Measurements from ENCODE around the gene CEP85L. TPM values are rescaled to one million over a fixed set of nuclear protein-coding genes. Genes with fewer than 3 reads are reported as not detected.

The CEP85L gene
- polyA plus RNA-seq, 1 of the 3 experiments (the other 2 are of a cell fraction): 1.1 TPM

- no peak for DNase-seq
- H3K9ac ChIP-seq: no peak overlapping the region
- H3K79me2 ChIP-seq (ENCODE audit: insufficient read depth): no peaks in the 10 kb centered on the region
- WGBS (ENCODE audit: low lambda C conversion rate): 50% methylated on average over 3 of the region's 3 CpGs
- ChIA-PET POLR2A (interaction anchor here (0.7 kb wide), 1 partner anchor 229 kb away, joined by 3 read pairs; the partner anchor contains the start of gene ASF1A), CTCF (interaction anchor here (1.0 kb wide), 1 partner anchor 40 kb away, joined by 3 read pairs; no protein-coding TSS in a partner anchor)
- no peak overlapping the region for H3K4me3 ChIP-seq (ENCODE audit: low read depth in 2 of 2, low read length in 1 of 2)
- H3K9me2 ChIP-seq: no peaks in the 10 kb centered on the region
- TF ChIP-seq POLR2AphosphoS5 (IDR thresholded peaks at IDR 0.05; ENCODE audit: low read depth, low read length) (no peak), ELF1 (IDR thresholded peaks at IDR 0.05) (no peak), NFIC (IDR thresholded peaks at IDR 0.05; ENCODE audit: borderline replicate concordance) (no peak), USF2 (IDR thresholded peaks at IDR 0.05; ENCODE audit: borderline replicate concordance, low read depth, low read length) (no peak), FOXJ3 (CRISPR knock-in tag; IDR thresholded peaks at IDR 0.05) (no peak), IRF3 (IDR thresholded peaks at IDR 0.05; ENCODE audit: low read depth, low read length) (no peak), TAF1 (IDR thresholded peaks at IDR 0.05; ENCODE audit: borderline replicate concordance, low read depth, low read length) (no peak), FOSL2 (IDR thresholded peaks at IDR 0.05; ENCODE audit: borderline replicate concordance, low read depth) (no peak), GABPA (IDR thresholded peaks at IDR 0.05; ENCODE audit: low read depth) (no peak), CHD2 (IDR thresholded peaks at IDR 0.05; ENCODE audit: low read length, partially characterized antibody) (no peak), JUND (IDR thresholded peaks at IDR 0.05) (no peak), RAD21 (IDR thresholded peaks at IDR 0.05; ENCODE audit: low read length) (no peak), TCF12 (IDR thresholded peaks at IDR 0.05) (no peak), RCOR1 (IDR thresholded peaks at IDR 0.05; ENCODE audit: low read length) (no peak), EP300 (IDR thresholded peaks at IDR 0.05; ENCODE audit: borderline replicate concordance in 1 of 2, low read depth in 1 of 2, low read length in 1 of 2) (no peak)
- TF ChIP-seq, protein P1, sequence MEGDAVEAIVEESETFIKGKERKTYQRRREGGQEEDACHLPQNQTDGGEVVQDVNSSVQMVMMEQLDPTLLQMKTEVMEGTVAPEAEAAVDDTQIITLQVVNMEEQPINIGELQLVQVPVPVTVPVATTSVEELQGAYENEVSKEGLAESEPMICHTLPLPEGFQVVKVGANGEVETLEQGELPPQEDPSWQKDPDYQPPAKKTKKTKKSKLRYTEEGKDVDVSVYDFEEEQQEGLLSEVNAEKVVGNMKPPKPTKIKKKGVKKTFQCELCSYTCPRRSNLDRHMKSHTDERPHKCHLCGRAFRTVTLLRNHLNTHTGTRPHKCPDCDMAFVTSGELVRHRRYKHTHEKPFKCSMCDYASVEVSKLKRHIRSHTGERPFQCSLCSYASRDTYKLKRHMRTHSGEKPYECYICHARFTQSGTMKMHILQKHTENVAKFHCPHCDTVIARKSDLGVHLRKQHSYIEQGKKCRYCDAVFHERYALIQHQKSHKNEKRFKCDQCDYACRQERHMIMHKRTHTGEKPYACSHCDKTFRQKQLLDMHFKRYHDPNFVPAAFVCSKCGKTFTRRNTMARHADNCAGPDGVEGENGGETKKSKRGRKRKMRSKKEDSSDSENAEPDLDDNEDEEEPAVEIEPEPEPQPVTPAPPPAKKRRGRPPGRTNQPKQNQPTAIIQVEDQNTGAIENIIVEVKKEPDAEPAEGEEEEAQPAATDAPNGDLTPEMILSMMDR (IDR thresholded peaks at IDR 0.05): no peak
- TF ChIP-seq, protein P2, sequence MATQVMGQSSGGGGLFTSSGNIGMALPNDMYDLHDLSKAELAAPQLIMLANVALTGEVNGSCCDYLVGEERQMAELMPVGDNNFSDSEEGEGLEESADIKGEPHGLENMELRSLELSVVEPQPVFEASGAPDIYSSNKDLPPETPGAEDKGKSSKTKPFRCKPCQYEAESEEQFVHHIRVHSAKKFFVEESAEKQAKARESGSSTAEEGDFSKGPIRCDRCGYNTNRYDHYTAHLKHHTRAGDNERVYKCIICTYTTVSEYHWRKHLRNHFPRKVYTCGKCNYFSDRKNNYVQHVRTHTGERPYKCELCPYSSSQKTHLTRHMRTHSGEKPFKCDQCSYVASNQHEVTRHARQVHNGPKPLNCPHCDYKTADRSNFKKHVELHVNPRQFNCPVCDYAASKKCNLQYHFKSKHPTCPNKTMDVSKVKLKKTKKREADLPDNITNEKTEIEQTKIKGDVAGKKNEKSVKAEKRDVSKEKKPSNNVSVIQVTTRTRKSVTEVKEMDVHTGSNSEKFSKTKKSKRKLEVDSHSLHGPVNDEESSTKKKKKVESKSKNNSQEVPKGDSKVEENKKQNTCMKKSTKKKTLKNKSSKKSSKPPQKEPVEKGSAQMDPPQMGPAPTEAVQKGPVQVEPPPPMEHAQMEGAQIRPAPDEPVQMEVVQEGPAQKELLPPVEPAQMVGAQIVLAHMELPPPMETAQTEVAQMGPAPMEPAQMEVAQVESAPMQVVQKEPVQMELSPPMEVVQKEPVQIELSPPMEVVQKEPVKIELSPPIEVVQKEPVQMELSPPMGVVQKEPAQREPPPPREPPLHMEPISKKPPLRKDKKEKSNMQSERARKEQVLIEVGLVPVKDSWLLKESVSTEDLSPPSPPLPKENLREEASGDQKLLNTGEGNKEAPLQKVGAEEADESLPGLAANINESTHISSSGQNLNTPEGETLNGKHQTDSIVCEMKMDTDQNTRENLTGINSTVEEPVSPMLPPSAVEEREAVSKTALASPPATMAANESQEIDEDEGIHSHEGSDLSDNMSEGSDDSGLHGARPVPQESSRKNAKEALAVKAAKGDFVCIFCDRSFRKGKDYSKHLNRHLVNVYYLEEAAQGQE (IDR thresholded peaks at IDR 0.05; ENCODE audit: low read depth, low read length): no peak
- TF ChIP-seq, protein P3, sequence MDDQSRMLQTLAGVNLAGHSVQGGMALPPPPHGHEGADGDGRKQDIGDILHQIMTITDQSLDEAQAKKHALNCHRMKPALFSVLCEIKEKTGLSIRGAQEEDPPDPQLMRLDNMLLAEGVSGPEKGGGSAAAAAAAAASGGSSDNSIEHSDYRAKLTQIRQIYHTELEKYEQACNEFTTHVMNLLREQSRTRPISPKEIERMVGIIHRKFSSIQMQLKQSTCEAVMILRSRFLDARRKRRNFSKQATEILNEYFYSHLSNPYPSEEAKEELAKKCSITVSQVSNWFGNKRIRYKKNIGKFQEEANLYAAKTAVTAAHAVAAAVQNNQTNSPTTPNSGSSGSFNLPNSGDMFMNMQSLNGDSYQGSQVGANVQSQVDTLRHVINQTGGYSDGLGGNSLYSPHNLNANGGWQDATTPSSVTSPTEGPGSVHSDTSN (IDR thresholded peaks at IDR 0.05): no peak
- peaks cover 5% of the 10 kb centered on the region for H3F3A ChIP-seq (replicated peaks; ENCODE audit: insufficient read depth)
- H3K27me3 ChIP-seq (ENCODE audit: insufficient read depth): no peaks in the 10 kb centered on the region
- H4K20me1 ChIP-seq (ENCODE audit: insufficient read depth): no peaks in the 10 kb centered on the region
- no peak overlapping the region for H3K27ac ChIP-seq (ENCODE audit: low read depth in 2 of 2, low read length in 1 of 2)
- no peak overlapping the region for H2AFZ ChIP-seq (ENCODE audit: low read depth)
- no peaks in the 10 kb centered on the region for H3K9me3 ChIP-seq
- peaks cover 0 to 7% of the 10 kb centered on the region in 2 experiments; a peak in 2 of 4 replicates for H3K4me1 ChIP-seq (ENCODE audit: control insufficient read depth in 1 of 2, insufficient read depth in 2 of 2, low read depth in 1 of 2, low read length in 1 of 2)
- no peak overlapping the region for H3K4me2 ChIP-seq
- H3K36me3 ChIP-seq (replicated peaks in 1 of 2; ENCODE audit: control insufficient read depth in 1 of 2, insufficient read depth in 2 of 2, low read length in 1 of 2): no peaks in the 10 kb centered on the region
These were observed 13.6 kb upstream of the CEP85L start for GRCh38 chr6:118665011-118665410.

Measured in SK-N-SH (cell line).